Stimulated activated CD4-positive, alpha-beta T cell treated with anti-CD3 and anti-CD28 coated beads, Interleukin-1b, Interleukin-23, amount 100 ng/mL, for 24 hours (primary cell): ENCODE measurements around the gene AAGAB.

Experiments used
- DNase-seq, 4 experiments: peaks; one replicate each; pipeline ENCODE4 v3.0.0-alpha.2; 2020; ENCODE audit warnings: low read depth in 4 of 4, low spot score in 1 of 4

AAGAB gene

GRCh38 chr15:67212684-67213367, 41.6 kb downstream of the AAGAB start:
- no peak for DNase-seq

- DNase-seq: no peak
Measured at GRCh38 chr15:67210555-67211168, 43.8 kb downstream of the AAGAB start.

- no peak for DNase-seq
Measured at GRCh38 chr15:67208396-67208795, 46.1 kb downstream of the AAGAB start.

- DNase-seq: no peak
Measured at GRCh38 chr15:67207555-67208207, 46.8 kb downstream of the AAGAB start.

- no peak for DNase-seq
Measured at GRCh38 chr15:67202991-67203390, 51.5 kb downstream of the AAGAB start.

GRCh38 chr15:67202091-67202490, 52.4 kb downstream of the AAGAB start:
- no peak for DNase-seq

- DNase-seq: no peak
Measured at GRCh38 chr15:67201136-67201535, 53.3 kb downstream of the AAGAB start.

- DNase-seq: no peak
Measured at GRCh38 chr15:67199881-67200763, 54.3 kb downstream of the AAGAB start.

GRCh38 chr15:67199391-67199790, 55.1 kb downstream of the AAGAB start:
- no peak for DNase-seq

- no peak for DNase-seq
Measured at GRCh38 chr15:67198157-67198754, 56.2 kb downstream of the AAGAB start.

- DNase-seq: no peak
Measured at GRCh38 chr15:67197364-67197695, 57.1 kb downstream of the AAGAB start.

- DNase-seq: no peak
Measured at GRCh38 chr15:67196672-67197363, 57.6 kb downstream of the AAGAB start.

GRCh38 chr15:67196222-67196621, 58.2 kb downstream of the AAGAB start:
- no peak for DNase-seq

- no peak for DNase-seq
Measured at GRCh38 chr15:67195305-67195704, 59.2 kb downstream of the AAGAB start.

GRCh38 chr15:67194171-67195114, 60.0 kb downstream of the AAGAB start:
- DNase-seq: no peak

GRCh38 chr15:67193223-67193990, 61.1 kb downstream of the AAGAB start:
- no peak for DNase-seq

- no peak for DNase-seq
Measured at GRCh38 chr15:67192185-67192820, 62.2 kb downstream of the AAGAB start.

- no peak for DNase-seq
Measured at GRCh38 chr15:67190813-67191212, 63.6 kb downstream of the AAGAB start.
